ENCODE measurements around the gene RAB41. TPM values are rescaled to one million over a fixed set of nuclear protein-coding genes. Genes with fewer than 3 reads are reported as not detected.
"Not testable (repeated sequence)": the region's sequence is repeated elsewhere in the genome, so short reads cannot be mapped to it uniquely, and the experiment has no call there.

RAB41 gene
- total and polyA plus RNA-seq, 10 donors, result not detected

GRCh38 chrX:70264784-70265183 lies 17.2 kb upstream of the RAB41 start:
- Histone ChIP-seq H3K27ac (no peak overlapping the region), H3K4me3 (no peak overlapping the region), H3K9me3 (no peaks in the 10 kb centered on the region), H3K36me3 (no peaks in the 10 kb centered on the region), H3K4me1 (no peaks in the 10 kb centered on the region), H3K27me3 (replicated peaks in 1 of 7) (no peaks in the 10 kb centered on the region)
- DNase-seq, result no peak
- intact Hi-C loops (cut with DNase I; ENCODE audit: low total_unique reads), result no loop called here
- 66 to 82% (median 67%) methylated on average over 3 of the region's 3 CpGs for WGBS, 5 donors
- no peak for TF ChIP-seq POLR2A (IDR thresholded peaks at IDR 0.05)
- no peak for TF ChIP-seq POLR2AphosphoS5 (IDR thresholded peaks at IDR 0.05)
- no peak for TF ChIP-seq CTCF (IDR thresholded peaks at IDR 0.05 in 8 of 11, conservative IDR thresholded peaks at IDR 0.05 in 3 of 11)

DNA sequence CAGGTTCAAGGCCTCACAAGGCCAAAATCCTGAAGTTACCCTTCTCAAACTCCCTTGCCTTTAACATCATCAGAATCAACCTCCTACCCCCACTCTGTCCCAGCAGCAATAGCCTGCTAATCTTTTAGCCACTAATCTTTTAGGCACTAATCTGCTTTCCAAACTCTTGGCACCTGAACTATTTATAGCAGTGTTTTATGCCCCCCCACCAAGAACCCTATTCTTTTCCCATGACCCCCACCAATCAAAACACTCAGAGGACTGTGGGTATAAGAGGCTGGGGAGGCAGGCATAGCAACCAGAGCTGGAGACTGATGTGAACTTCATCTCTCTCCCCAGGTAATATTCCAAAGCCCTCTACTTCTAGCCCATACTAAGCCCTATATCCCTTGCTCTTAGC lies 13.9 kb upstream of the RAB41 start, which contains the start of gene ARR3:
Gene ARR3, plus strand, starts transcription at position 301 of the 400 bp plus-strand sequence. CDS start 1,052 bp downstream, outside the sequence.
- no peaks in the 10 kb centered on the region for H3K9me3 ChIP-seq
- intact Hi-C loops (cut with DNase I; ENCODE audit: low total_unique reads), result no loop called here
- TF ChIP-seq POLR2A (IDR thresholded peaks at IDR 0.05) (no peak), POLR2AphosphoS5 (IDR thresholded peaks at IDR 0.05) (no peak), CTCF (IDR thresholded peaks at IDR 0.05 in 8 of 11, conservative IDR thresholded peaks at IDR 0.05 in 3 of 11) (no peak)

DNA sequence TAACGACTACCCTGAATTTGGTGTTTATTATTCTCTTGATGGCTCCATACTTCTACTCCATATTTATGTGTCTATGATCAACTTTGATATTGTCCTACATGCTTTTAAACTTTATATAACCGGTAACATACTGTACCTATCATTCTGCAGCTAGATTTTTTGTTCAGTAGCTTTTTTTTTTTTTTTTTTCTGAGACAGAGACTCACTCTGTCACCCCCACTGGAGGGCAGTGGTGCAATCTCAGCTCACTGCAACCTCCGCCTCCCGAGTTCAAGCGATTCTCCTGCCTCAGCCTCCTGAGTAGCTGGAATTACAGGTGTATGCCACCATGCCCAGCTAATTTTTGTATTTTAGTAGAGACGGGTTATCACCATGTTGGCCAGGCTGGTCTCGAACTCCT lies 7.9 kb upstream of the RAB41 start:
- not testable (repeated sequence) for DNase-seq, H3K36me3 ChIP-seq

More for the DNA sequence above, 13.9 kb upstream of the RAB41 start, which contains the start of gene ARR3:
- Histone ChIP-seq H3K27ac (no peak within 1 kb of the TSS), H3K27me3 (replicated peaks in 1 of 7) (no peaks in the 10 kb centered on the region), H3K4me1 (no peaks in the 10 kb centered on the region), H3K36me3 (no peaks in the 10 kb centered on the region), H3K4me3 (no peak within 1 kb of the TSS)
- no peak for DNase-seq

DNA sequence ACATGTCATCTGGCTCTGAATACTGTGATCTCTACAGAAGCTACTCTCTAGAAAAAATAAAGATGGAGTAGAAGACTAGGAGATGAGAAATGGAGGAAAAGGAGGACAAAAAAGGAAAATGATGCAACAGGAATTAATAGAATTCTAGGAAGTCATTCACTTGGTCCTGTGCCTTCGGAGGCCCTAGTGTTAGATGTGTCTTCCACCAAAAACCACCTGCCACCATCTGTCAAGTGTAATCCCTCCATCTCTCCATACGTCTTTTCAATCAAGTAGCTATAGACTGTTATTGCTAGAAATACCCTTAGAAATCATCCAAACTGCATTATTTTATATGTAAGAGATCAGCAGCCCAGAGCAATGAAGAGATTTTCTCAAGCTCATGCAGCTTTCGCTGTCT lies 2.9 kb upstream of the RAB41 start:
- no peaks in the 10 kb centered on the region for H3K9me3 ChIP-seq
- TF ChIP-seq POLR2AphosphoS5 (IDR thresholded peaks at IDR 0.05) (no peak), CTCF (IDR thresholded peaks at IDR 0.05 in 8 of 11, conservative IDR thresholded peaks at IDR 0.05 in 3 of 11) (no peak), POLR2A (IDR thresholded peaks at IDR 0.05) (no peak)
- DNase-seq, result no peak
- H3K4me1 ChIP-seq, result no peaks in the 10 kb centered on the region
- 78 to 99% (median 84%) methylated on average over 3 of the region's 3 CpGs for WGBS, 5 donors
- no peak overlapping the region for H3K4me3 ChIP-seq
- intact Hi-C loops (cut with DNase I; ENCODE audit: low total_unique reads), result no loop called here
- no peaks in the 10 kb centered on the region for H3K27me3 ChIP-seq (replicated peaks in 1 of 7)
- H3K27ac ChIP-seq, result no peak overlapping the region
- peaks cover 0 to 15% (median 0%) of the 10 kb centered on the region in 6 donors for H3K36me3 ChIP-seq

More for the DNA sequence above, 7.9 kb upstream of the RAB41 start:
- intact Hi-C loops (cut with DNase I; ENCODE audit: low total_unique reads); H3K27ac ChIP-seq; H3K4me3 ChIP-seq; H3K27me3 ChIP-seq (replicated peaks in 1 of 7); H3K4me1 ChIP-seq; H3K9me3 ChIP-seq: not testable (repeated sequence)
- 76 to 88% (median 86%) methylated on average over 7 of the region's 7 CpGs for WGBS, 5 donors

- Histone ChIP-seq H3K9me3 (no peaks in the 10 kb centered on the region), H3K27ac (no peak overlapping the region), H3K4me1 (no peaks in the 10 kb centered on the region), H3K36me3 (peaks cover 0 to 26% (median 0%) of the 10 kb centered on the region in 6 donors), H3K27me3 (replicated peaks in 1 of 7) (no peaks in the 10 kb centered on the region), H3K4me3 (no peak overlapping the region)
- WGBS, 5 donors, result 67 to 93% (median 92%) methylated on average over 2 to 3 of the region's 3 CpGs
- intact Hi-C loops (cut with DNase I; ENCODE audit: low total_unique reads), result no loop called here
- TF ChIP-seq POLR2A (IDR thresholded peaks at IDR 0.05), result no peak
- no peak for TF ChIP-seq CTCF (IDR thresholded peaks at IDR 0.05 in 8 of 11, conservative IDR thresholded peaks at IDR 0.05 in 3 of 11)
- no peak for TF ChIP-seq POLR2AphosphoS5 (IDR thresholded peaks at IDR 0.05)
- no peak for DNase-seq
Observed at GRCh38 chrX:70280573-70280972, 1.4 kb upstream of the RAB41 start.
